Measurements from ENCODE around the gene LAX1.

GRCh38 chr1:203805689-203806088, 40.7 kb downstream of the LAX1 start:
- TF ChIP-seq EZH2 (IDR thresholded peaks at IDR 0.05) (no peak), FOXP2 (optimal IDR thresholded peaks at IDR 0.05; ENCODE audit: control extremely low read depth, extremely low read length, insufficient read depth) (no peak), POLR2AphosphoS5 (IDR thresholded peaks at IDR 0.05; ENCODE audit: borderline replicate concordance, low read depth, low read length) (no peak)
